ENCODE results near the gene GCHFR.

The GCHFR gene

GRCh38 chr15:40754883-40755811 is 8.7 kb upstream of the GCHFR start, which contains the start of gene RMDN3:
RMDN3 (minus strand) TSS chr15:40755254; CDS start chr15:40754783, 471 bp downstream.
- peak; percentile 81 for DNase-seq (ENCODE audit: low read depth in 2 of 2, low spot score in 1 of 2)

- DNase-seq (ENCODE audit: low read depth in 2 of 2, low spot score in 1 of 2) = no peak
These were observed 8.1 kb upstream of the GCHFR start for GRCh38 chr15:40755812-40756208.

GRCh38 chr15:40756938-40757337 is 6.9 kb upstream of the GCHFR start:
- DNase-seq (ENCODE audit: low read depth in 2 of 2, low spot score in 1 of 2) = no peak

GRCh38 chr15:40759961-40760360 is 3.9 kb upstream of the GCHFR start:
- DNase-seq (ENCODE audit: low read depth in 2 of 2, low spot score in 1 of 2) = no peak

GRCh38 chr15:40762919-40763800 is 708 bp upstream of the GCHFR start:
- DNase-seq (ENCODE audit: low read depth in 2 of 2, low spot score in 1 of 2) = no peak

GRCh38 chr15:40764629-40765103 is 798 bp downstream of the GCHFR start:
- no peak for DNase-seq (ENCODE audit: low read depth in 2 of 2, low spot score in 1 of 2)

- DNase-seq (ENCODE audit: low read depth in 2 of 2, low spot score in 1 of 2) = no peak
These were observed 2.4 kb downstream of the GCHFR start for GRCh38 chr15:40766194-40766815.

GRCh38 chr15:40766906-40767837 is 3.3 kb downstream of the GCHFR start:
- no peak for DNase-seq (ENCODE audit: low read depth in 2 of 2, low spot score in 1 of 2)

- no peak for DNase-seq (ENCODE audit: low read depth in 2 of 2, low spot score in 1 of 2)
These were observed 4.1 kb downstream of the GCHFR start for GRCh38 chr15:40767838-40768500.

GRCh38 chr15:40768521-40769273 is 4.8 kb downstream of the GCHFR start:
- no peak for DNase-seq (ENCODE audit: low read depth in 2 of 2, low spot score in 1 of 2)

GRCh38 chr15:40769274-40770146 is 5.6 kb downstream of the GCHFR start, which contains the start of gene C15orf62:
C15orf62 (plus strand) TSS chr15:40769980; CDS start chr15:40770496, 516 bp downstream.
- peak; percentile 57 to 73 for DNase-seq (ENCODE audit: low read depth in 2 of 2, low spot score in 1 of 2)

GRCh38 chr15:40770147-40770721 is 6.4 kb downstream of the GCHFR start:
- no peak for DNase-seq (ENCODE audit: low read depth in 2 of 2, low spot score in 1 of 2)

- DNase-seq (ENCODE audit: low read depth in 2 of 2, low spot score in 1 of 2) = no peak
These were observed 7.4 kb downstream of the GCHFR start for GRCh38 chr15:40771242-40771641.

- no peak for DNase-seq (ENCODE audit: low read depth in 2 of 2, low spot score in 1 of 2)
These were observed 8.1 kb downstream of the GCHFR start for GRCh38 chr15:40772014-40772413.

GRCh38 chr15:40773496-40773895 is 9.6 kb downstream of the GCHFR start:
- DNase-seq (ENCODE audit: low read depth in 2 of 2, low spot score in 1 of 2) = no peak

- DNase-seq (ENCODE audit: low read depth in 2 of 2, low spot score in 1 of 2) = no peak
These were observed 10.0 kb downstream of the GCHFR start for GRCh38 chr15:40773902-40774301.

- no peak for DNase-seq (ENCODE audit: low read depth in 2 of 2, low spot score in 1 of 2)
These were observed 11.1 kb downstream of the GCHFR start for GRCh38 chr15:40775007-40775406.

Measured in stimulated activated CD8-positive, alpha-beta memory T cell treated with anti-CD3 and anti-CD28 coated beads, Interleukin-4, amount 100 ng/mL, for 4 hours (primary cell).